IMR-90 (cell line): ENCODE data around the gene LCN2. TPM values are rescaled to one million over a fixed set of nuclear protein-coding genes. Genes with fewer than 3 reads are reported as not detected.

Experiments used
- ATAC-seq: fragments of 200-7000 bp; cut with Tn5 transposase; 2 replicates; pipeline ENCODE4 v1.9.1; 2020; ENCODE audit warnings: low read depth, mild to moderate bottlenecking, moderate library complexity
- BruUV-seq: library from RNA; stranded (reverse); fragments of 400-500 nt; replicated peaks from 2 replicates; lab custom pipeline; 2021; lab: Mats Ljungman, UMichigan
- CTCF ChIA-PET: fragments of 300-600 bp; formaldehyde crosslinking; extraction: SDS; loops from one replicate; lab custom pipeline; 2021; ENCODE audit warnings: antibody characterized with exemption; lab: Yijun Ruan, JAX
- POLR2A ChIA-PET: fragments of 300-600 bp; sonication (Branson Sonifier 250); formaldehyde crosslinking; loops from one replicate; lab custom pipeline; 2022; ENCODE audit warnings: antibody characterized with exemption; ENCODE audit not compliant: unreplicated experiment; lab: Charles Lee
- DNase-seq: peaks from one replicate; pipeline ENCODE4 v3.0.0; 2013
- H2AFZ ChIP-seq: replicated peaks from 2 replicates; pipeline ENCODE3; 2013; ENCODE audit warnings: low read length, mild to moderate bottlenecking; ENCODE audit not compliant: poor library complexity
- H2AK5ac ChIP-seq: 2 replicates; pipeline ENCODE4 v1.6.1; 2013; ENCODE audit warnings: low read depth, low read length, inconsistent platforms
- H2AK9ac ChIP-seq: replicated peaks from 2 replicates; pipeline ENCODE3; 2013; ENCODE audit warnings: mild to moderate bottlenecking, low read depth, low read length, moderate library complexity; ENCODE audit not compliant: poor library complexity
- H2BK120ac ChIP-seq: 2 replicates; pipeline ENCODE4 v1.6.1; 2013; ENCODE audit warnings: low read depth, low read length, inconsistent platforms
- H2BK15ac ChIP-seq: 3 replicates; pipeline ENCODE4 v1.6.1; 2013; ENCODE audit warnings: low read depth, low read length, inconsistent platforms
- H2BK20ac ChIP-seq: 2 replicates; pipeline ENCODE4 v1.6.1; 2013; ENCODE audit warnings: low read depth, mild to moderate bottlenecking, inconsistent platforms, low read length, moderate library complexity
- H2BK5ac ChIP-seq: 2 replicates; pipeline ENCODE4 v1.6.1; 2013; ENCODE audit warnings: mild to moderate bottlenecking, low read depth, low read length, inconsistent platforms; ENCODE audit not compliant: poor library complexity, severe bottlenecking
- H3K14ac ChIP-seq: replicated peaks from 2 replicates; pipeline ENCODE4 v1.6.1; 2013; ENCODE audit warnings: low read depth, low read length, inconsistent platforms
- H3K18ac ChIP-seq: 2 replicates; pipeline ENCODE4 v1.6.1; 2013; ENCODE audit warnings: low read depth, low read length, control low read depth
- H3K23ac ChIP-seq: 2 replicates; pipeline ENCODE4 v1.6.1; 2013; ENCODE audit warnings: low read depth, low read length, inconsistent platforms
- H3K27ac ChIP-seq: 2 replicates; pipeline ENCODE4 v1.5.1; 2013; ENCODE audit warnings: mild to moderate bottlenecking, control low read depth, low read length; ENCODE audit not compliant: insufficient read depth
- H3K27me3 ChIP-seq: 2 replicates; pipeline ENCODE4 v1.6.1; 2013; ENCODE audit warnings: low read length; ENCODE audit not compliant: control insufficient read depth, insufficient read depth
- H3K36me3 ChIP-seq: 2 replicates; pipeline ENCODE4 v1.6.1; 2013; ENCODE audit warnings: low read length, mixed read lengths; ENCODE audit not compliant: control insufficient read depth, insufficient read depth
- H3K4ac ChIP-seq: 2 replicates; pipeline ENCODE4 v1.6.1; 2013; ENCODE audit warnings: low read depth, low read length, inconsistent platforms
- H3K4me1 ChIP-seq: 2 replicates; pipeline ENCODE4 v1.6.1; 2013; ENCODE audit warnings: low read length, mixed read lengths; ENCODE audit not compliant: control insufficient read depth, insufficient read depth
- H3K4me2 ChIP-seq: 2 replicates; pipeline ENCODE4 v1.6.1; 2013; ENCODE audit warnings: low read depth, mild to moderate bottlenecking, control low read depth, low read length, moderate library complexity
- H3K4me3 ChIP-seq: 2 replicates; pipeline ENCODE4 v1.5.1; 2013; ENCODE audit warnings: low read depth, mild to moderate bottlenecking, control low read depth, low read length, moderate library complexity; ENCODE audit not compliant: insufficient read depth
- H3K56ac ChIP-seq: 2 replicates; pipeline ENCODE4 v1.6.1; 2013; ENCODE audit warnings: low read length, inconsistent platforms; ENCODE audit not compliant: insufficient read depth; ENCODE audit errors: extremely low read depth
- H3K79me1 ChIP-seq, 2 experiments: 2 replicates each; pipeline ENCODE4 v1.6.1; 2013; ENCODE audit warnings: low read length in 2 of 2, inconsistent platforms in 1 of 2, low read depth in 1 of 2
- H3K9ac ChIP-seq: 2 replicates; pipeline ENCODE4 v1.6.1; 2013; ENCODE audit warnings: low read depth, low read length, control low read depth
- H3K9me1 ChIP-seq: 2 replicates; pipeline ENCODE4 v1.6.1; 2013; ENCODE audit warnings: low read length, inconsistent platforms; ENCODE audit not compliant: insufficient read depth
- H3K9me3 ChIP-seq: 2 replicates; pipeline ENCODE4 v1.6.1; 2013; ENCODE audit warnings: low read length; ENCODE audit not compliant: control insufficient read depth, insufficient read depth
- H4K20me1 ChIP-seq: 2 replicates; pipeline ENCODE4 v1.6.1; 2013; ENCODE audit warnings: low read length, inconsistent platforms; ENCODE audit not compliant: insufficient read depth
- H4K5ac ChIP-seq: 2 replicates; pipeline ENCODE4 v1.6.1; 2013; ENCODE audit warnings: mild to moderate bottlenecking, low read depth, low read length, control low read depth
- H4K8ac ChIP-seq, 2 experiments: 2 replicates each; pipeline ENCODE4 v1.6.1; 2013; ENCODE audit warnings: low read depth in 2 of 2, low read length in 2 of 2, control low read depth in 1 of 2, inconsistent platforms in 1 of 2
- H4K91ac ChIP-seq: 2 replicates; pipeline ENCODE4 v1.6.1; 2013; ENCODE audit warnings: low read depth, low read length, inconsistent platforms; ENCODE audit not compliant: insufficient read depth
- CEBPB ChIP-seq: IDR thresholded peaks from 2 replicates; pipeline ENCODE4 v1.6.1; 2012; ENCODE audit warnings: low read depth, low read length, improper control_type of control experiment
- CHD1 ChIP-seq: IDR thresholded peaks from 2 replicates; pipeline ENCODE4 v1.6.1; 2012; ENCODE audit warnings: low read depth, low read length, improper control_type of control experiment
- CTCF ChIP-seq: conservative IDR thresholded peaks from 2 replicates; pipeline ENCODE4 v1.5.1; 2012; ENCODE audit warnings: mild to moderate bottlenecking, low read depth, low read length, improper control_type of control experiment
- ELK1 ChIP-seq: fragments of 150-350 bp; IDR thresholded peaks from 2 replicates; pipeline ENCODE4 v1.6.1; 2016; ENCODE audit warnings: low read depth, mild to moderate bottlenecking, low read length, moderate library complexity, borderline replicate concordance
- FOS ChIP-seq: fragments of 150-350 bp; IDR thresholded peaks from 2 replicates; pipeline ENCODE4 v1.6.1; 2016; ENCODE audit warnings: low read depth, low read length
- MAFK ChIP-seq: IDR thresholded peaks from 2 replicates; pipeline ENCODE4 v1.6.1; 2012; ENCODE audit warnings: low read depth, low read length, improper control_type of control experiment
- MAZ ChIP-seq: IDR thresholded peaks from 2 replicates; pipeline ENCODE4 v1.6.1; 2012; ENCODE audit warnings: low read depth, mild to moderate bottlenecking, low read length, improper control_type of control experiment, moderate library complexity, borderline replicate concordance
- MXI1 ChIP-seq: IDR thresholded peaks from 2 replicates; pipeline ENCODE4 v1.6.1; 2012; ENCODE audit warnings: low read depth, mild to moderate bottlenecking, low read length, moderate library complexity, borderline replicate concordance
- NFE2L2 ChIP-seq: fragments of 150-350 bp; IDR thresholded peaks from 2 replicates; pipeline ENCODE4 v1.6.1; 2016; ENCODE audit warnings: low read depth, mild to moderate bottlenecking, low read length
- RAD21 ChIP-seq: IDR thresholded peaks from 2 replicates; pipeline ENCODE4 v1.6.1; 2012; ENCODE audit warnings: low read length, improper control_type of control experiment
- RCOR1 ChIP-seq: IDR thresholded peaks from 2 replicates; pipeline ENCODE4 v1.6.1; 2012; ENCODE audit warnings: mild to moderate bottlenecking, low read length, improper control_type of control experiment; ENCODE audit not compliant: insufficient replicate concordance
- RFX5 ChIP-seq: IDR thresholded peaks from 2 replicates; pipeline ENCODE4 v1.8.0; 2012; ENCODE audit warnings: low read depth, mild to moderate bottlenecking, low read length, moderate library complexity
- SMC3 ChIP-seq: fragments of 150-350 bp; IDR thresholded peaks from 2 replicates; pipeline ENCODE4 v1.6.1; 2016; ENCODE audit warnings: low read depth, mild to moderate bottlenecking, antibody characterized with exemption, low read length, moderate library complexity
- USF2 ChIP-seq: fragments of 150-350 bp; IDR thresholded peaks from 2 replicates; pipeline ENCODE4 v1.6.1; 2017; ENCODE audit warnings: mild to moderate bottlenecking, antibody characterized with exemption, low read length, low read depth
- WGBS, 2 experiments: methylation state at CpG; one replicate each; pipeline versions ENCODE4 v1.1.5 to v1.1.7; 2013; ENCODE audit warnings: missing lambda C conversion rate in 2 of 2; ENCODE audit not compliant: insufficient read length in 1 of 2; ENCODE audit errors: extremely low coverage in 2 of 2; 5-methylcytosine and 5-hydroxymethylcytosine counted together
- dilution Hi-C: fragments of 300-500 bp; cut with HindIII; formaldehyde crosslinking; loops from one replicate; pipeline ENCODE4 v1.14.3; 2018; ENCODE audit warnings: low sequenced_read_pairs; ENCODE audit not compliant: unreplicated experiment
- in situ Hi-C: fragments of 300-500 bp; cut with MboI; formaldehyde crosslinking; loops from 3 replicates; pipeline ENCODE4 v1.14.3; 2019; ENCODE audit warnings: low sequenced_read_pairs, inconsistent platforms, mixed read lengths
- intact Hi-C: fragments of 100-400 bp; cut with micrococcal nuclease; formaldehyde crosslinking; loops from 2 replicates; pipeline ENCODE4 v1.10.0; 2022
- polyA plus RNA-seq, 3 experiments: library from polyadenylated mRNA; depleted of rRNA; stranded (reverse); fragments of >200 nt; gene quantifications; 2 replicates each; pipeline ENCODE4 v1.2.3, GENCODE V29; 2012; ENCODE audit warnings: low replicate concordance in 1 of 3
- total RNA-seq: library from RNA; depleted of rRNA; stranded (reverse); fragments of >200 nt; gene quantifications from 2 replicates; pipeline ENCODE4 v1.2.3, GENCODE V29; 2012

The LCN2 gene
- total and polyA plus RNA-seq, 2 of the 4 experiments (the other 2 are of a cell fraction) = not detected

- Histone ChIP-seq H3K9me1 (no peaks in the 10 kb centered on the region), H4K91ac (no peak overlapping the region), H3K9me3 (peaks cover 5% of the 10 kb centered on the region), H3K9ac (no peak overlapping the region), H4K5ac (no peak overlapping the region), H3K18ac (no peak overlapping the region), H2AK9ac (no peak overlapping the region), H2AFZ (no peak overlapping the region), H3K4me3 (no peak overlapping the region), H3K56ac (no peak overlapping the region), H3K79me1 (peaks cover 7 to 18% of the 10 kb centered on the region in 2 experiments; a peak in 3 of 4 replicates), H3K23ac (no peak overlapping the region; the same call in 1 of the 2 replicates), H2BK20ac (no peak overlapping the region), H3K27ac (no peak overlapping the region), H3K27me3 (no peaks in the 10 kb centered on the region), H3K4me2 (no peak overlapping the region), H3K4ac (no peak overlapping the region), H3K14ac (no peak overlapping the region), H3K4me1 (no peaks in the 10 kb centered on the region), H2BK15ac (no peak overlapping the region; the same call in 2 of the 3 replicates), H2AK5ac (no peak overlapping the region), H3K36me3 (peaks cover 59% of the 10 kb centered on the region), H2BK5ac (no peak overlapping the region), H2BK120ac (no peak overlapping the region), H4K8ac (no peak overlapping the region), H4K20me1 (no peaks in the 10 kb centered on the region; the same call in 1 of the 2 replicates)
- WGBS, 2 experiments = 90% methylated on average over 2 of the region's 12 CpGs; no CpG with 5 or more reads in 1 of the 2 experiments
- DNase-seq (no peak), ATAC-seq (no peak)
- ChIA-PET POLR2A (no interaction called here), CTCF (interaction anchor here (0.7 to 1.1 kb wide), 2 partner anchors 18 to 22 kb away, joined by 3 to 4 read pairs; no protein-coding TSS in a partner anchor)
- no TSS peak for BruUV-seq
- TF ChIP-seq MXI1 (no peak), RFX5 (no peak), RAD21 (no peak), MAFK (no peak), CEBPB (no peak), CTCF (no peak), CHD1 (no peak), FOS (no peak), MAZ (no peak), SMC3 (no peak), ELK1 (no peak), NFE2L2 (no peak), RCOR1 (no peak), USF2 (no peak)
- intact Hi-C loops = no loop called here
- in situ Hi-C loops = no loop called here
- dilution Hi-C loops = no loop called here
These were observed 33.8 kb downstream of the LCN2 start for GRCh38 chr9:128182893-128183588.
